ENCODE data around the gene CABP1.
"Not testable (repeated sequence)": the region's sequence is repeated elsewhere in the genome, so short reads cannot be mapped to it uniquely, and the experiment has no call there.

Gene CABP1

DNA sequence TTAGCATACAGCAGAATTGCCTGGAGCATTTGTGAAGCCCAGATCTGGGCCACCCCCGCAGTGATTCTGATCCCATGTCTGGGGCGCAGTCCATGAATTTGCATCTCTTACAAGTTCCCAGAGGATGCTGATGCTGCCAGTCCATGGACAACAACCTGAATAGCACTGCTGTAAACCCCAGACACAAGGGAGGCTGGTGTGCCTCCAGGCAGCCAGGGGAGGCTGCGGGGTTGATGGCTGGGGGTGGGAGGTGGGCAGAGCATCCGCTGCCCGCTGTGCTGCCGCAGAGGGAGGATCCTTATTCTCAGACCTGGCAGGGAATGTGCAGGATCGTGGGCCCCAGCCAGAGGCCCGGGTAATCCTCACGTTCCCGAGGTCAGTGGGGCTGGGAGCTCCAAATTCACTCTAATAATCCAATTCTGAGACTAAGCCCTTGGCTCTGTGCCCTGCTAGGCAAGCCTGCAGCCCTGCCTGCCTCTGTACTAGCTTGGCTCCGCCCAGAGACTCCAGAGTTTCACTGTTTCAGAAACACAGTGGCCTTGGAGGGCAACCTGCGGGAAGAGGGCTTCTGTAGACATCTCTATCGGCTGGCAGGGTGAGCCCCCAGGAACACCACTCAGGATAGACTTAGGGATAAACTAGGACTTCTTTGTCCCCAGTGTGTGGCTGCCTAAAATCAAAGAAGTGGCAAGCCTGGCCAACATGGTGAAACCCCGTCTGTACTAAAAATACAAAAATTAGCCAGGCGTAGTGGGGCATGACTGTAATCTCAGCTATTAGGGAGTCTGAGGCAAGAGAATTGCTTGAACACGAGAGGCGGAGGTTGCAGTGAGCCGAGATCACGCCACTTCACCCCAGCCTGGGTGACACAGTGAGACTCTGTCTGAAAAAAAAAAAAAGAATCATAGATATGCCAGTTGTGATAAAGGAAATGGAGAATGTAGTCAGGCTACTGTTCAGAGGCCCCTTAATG lies 28.7 kb downstream of the CABP1 start:
- no peak for FAIRE-seq

DNA sequence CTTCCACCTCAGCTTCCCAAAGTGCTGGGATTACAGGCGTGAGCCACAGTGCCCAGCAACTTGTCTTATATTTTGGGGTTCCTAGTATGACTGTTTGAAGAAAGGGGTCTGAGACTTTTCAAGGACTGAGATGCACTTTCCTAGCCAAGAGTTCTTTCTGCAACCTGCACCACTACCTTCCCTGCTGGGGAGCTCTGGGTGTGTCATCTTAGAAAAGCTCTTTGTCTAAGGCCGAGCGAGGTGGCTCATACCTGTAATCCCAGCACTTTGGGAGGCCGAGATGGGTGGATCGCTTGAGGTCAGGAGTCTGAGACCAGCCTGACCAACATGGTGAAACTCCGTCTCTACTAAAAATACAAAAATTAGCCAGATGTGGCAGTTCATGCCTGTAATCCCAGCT lies 29.8 kb downstream of the CABP1 start:
- not testable (repeated sequence) for FAIRE-seq

DNA sequence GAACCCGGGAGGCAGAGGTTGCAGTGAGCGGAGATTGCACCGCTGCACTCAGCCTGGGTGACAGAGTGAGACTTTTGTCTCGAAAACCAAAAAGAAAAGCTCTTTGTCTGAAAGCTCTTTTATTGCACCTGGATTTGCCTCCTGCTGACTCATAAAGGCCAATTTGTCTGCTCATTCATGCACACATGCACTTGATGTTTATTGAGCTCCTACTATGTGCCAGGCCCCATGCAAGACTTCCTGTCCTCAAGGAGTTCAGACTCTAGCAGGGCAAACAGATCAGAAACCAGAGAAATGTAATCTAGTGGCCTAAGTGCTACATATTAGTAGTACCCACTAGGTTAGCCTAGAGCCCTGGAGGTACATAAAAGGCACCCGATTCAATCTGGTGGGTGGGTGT lies 30.2 kb downstream of the CABP1 start:
- no peak for FAIRE-seq

DNA sequence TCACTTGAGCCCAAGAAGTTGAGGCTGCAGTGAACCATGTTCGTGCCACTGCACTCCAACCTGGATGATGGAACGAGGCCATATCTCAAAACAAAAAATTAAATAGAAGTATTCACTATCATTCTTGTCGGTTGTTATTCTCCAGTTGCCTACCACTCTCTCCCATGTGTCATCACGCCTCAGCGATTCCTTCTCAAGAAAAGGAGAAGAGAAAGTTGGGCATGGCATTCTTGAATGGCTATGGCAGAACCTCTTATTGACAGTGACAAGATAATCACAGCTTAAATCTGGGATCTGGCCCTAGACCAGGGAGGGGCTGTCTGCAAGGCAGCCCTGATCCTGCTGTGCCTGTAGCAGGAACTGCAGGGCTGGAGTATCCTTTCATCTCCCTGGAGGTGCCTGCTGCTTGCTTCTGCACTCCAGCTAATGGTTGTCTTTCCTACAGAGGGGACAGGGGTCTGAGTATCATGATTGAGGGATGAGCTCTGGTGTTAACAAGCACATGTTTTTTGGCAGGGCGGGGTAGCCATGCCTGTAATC lies 33.7 kb downstream of the CABP1 start:
- FAIRE-seq: no peak

DNA sequence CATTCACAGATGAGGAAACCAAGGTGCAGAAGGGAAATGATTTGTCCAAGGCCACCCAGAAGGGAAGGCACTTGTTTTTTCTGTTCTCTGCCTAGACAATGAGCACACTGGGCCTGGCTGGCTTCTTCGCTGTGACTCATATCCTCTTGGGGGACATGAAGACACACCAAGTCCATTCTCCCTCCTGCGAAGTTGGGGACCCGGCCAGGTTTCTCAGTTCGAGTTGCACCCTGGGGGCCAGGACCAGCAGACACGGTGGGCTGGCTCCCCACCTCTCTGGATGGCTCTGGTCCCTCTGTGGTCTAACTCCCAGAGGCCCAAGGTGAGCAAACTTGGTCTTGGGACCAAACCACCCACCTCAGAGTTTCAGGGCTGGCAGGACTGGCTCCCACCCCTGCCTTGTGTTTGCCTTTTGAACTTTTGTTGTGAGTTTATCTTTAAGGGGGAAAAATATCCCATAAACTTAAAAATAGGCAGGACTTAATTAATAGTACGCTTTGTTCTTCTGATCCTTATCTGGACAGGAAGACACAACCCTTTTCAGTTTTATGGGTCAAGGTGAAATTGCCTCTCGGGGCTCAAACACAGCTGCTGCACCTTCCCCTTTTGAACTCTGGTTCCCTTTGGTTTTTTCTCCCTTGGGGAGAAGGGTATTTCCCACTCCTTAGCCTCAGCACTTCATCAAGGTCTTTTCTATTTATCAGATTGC lies 37.5 kb downstream of the CABP1 start:
- FAIRE-seq: no peak

DNA sequence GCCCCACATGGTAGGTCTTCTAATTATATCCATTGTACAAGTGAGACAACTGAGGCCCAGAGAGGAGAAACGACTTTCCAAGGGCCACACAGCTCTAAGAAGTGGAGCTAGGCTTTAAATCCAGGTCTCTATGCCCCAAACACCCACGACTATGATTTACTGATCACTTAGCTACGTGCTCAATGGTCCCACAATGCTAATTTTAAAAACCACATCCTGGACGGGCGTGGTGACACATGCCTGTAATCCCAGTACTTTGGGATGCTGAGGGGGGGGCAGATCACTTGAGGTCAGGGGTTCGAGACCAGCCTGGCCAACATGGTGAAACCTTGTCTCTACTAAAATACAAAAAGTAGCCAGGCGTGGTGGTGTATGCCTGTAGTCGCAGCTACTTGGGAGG lies 38.1 kb downstream of the CABP1 start:
- FAIRE-seq: no peak

DNA sequence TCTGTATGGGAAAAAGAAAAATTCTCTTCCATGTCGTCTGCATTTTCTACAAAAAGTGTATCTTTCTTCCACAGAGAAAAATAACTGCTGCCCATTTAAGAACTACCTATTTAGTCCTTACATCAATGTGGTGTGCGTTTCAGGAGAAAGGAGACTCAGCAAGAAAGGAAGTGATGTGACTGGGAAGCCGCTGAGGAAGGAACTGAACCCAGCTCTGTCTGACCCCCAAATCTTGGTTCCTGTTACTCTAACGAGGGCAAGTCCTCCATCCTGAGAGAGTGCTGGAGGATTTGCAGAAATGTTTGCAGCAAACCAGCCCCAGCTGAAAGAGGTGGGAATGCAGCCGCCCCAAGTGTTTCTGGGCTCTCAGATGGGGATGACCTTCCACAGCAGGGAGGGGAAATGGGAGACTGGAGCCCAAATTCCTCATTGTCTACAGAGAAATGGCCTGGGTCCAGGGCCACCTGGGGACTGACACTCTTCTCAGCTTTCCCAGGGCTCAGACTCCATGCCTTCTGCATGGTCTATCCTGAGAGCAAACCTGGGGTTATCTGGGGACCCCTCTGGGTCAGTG lies 39.8 kb downstream of the CABP1 start:
- FAIRE-seq: no peak

DNA sequence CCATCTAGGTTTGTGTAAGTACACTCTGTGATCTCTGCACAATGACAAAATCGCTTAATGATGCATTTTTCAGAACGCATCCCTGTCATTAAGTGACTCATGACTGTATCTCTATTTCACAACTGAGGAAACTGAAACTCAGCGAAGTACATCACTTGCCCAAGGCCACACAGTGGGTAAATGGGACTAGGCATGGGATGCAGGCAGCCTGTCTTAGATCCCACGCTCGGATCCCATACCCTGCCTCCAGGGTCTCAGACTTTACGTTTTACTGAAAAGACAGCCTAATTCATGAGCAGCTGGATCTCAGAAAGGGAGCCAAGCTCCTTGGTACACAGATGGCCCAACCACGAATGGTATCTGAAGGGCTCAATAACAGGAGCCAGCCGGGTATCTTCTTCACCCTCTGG lies 44.1 kb downstream of the CABP1 start:
- no peak for FAIRE-seq

DNA sequence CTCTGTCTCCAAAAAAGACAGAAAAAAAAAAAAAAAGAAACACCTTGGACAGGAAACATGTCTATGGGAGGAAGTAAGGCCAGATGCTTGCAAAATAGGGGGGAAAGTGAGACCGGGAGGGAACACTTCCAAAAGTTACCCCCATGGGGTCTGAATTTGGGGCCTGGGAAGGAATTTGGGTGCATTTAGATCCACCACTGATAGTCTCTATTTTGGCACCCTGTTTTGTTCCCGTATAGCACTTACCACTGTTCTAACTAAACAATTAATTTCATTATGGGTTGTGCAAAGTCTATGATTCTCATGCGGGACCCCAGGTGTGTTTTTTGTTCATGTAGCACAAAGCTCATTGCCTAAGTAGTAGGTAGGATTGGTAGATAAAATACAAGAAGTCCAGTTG lies 45.1 kb downstream of the CABP1 start:
- FAIRE-seq: no peak

DNA sequence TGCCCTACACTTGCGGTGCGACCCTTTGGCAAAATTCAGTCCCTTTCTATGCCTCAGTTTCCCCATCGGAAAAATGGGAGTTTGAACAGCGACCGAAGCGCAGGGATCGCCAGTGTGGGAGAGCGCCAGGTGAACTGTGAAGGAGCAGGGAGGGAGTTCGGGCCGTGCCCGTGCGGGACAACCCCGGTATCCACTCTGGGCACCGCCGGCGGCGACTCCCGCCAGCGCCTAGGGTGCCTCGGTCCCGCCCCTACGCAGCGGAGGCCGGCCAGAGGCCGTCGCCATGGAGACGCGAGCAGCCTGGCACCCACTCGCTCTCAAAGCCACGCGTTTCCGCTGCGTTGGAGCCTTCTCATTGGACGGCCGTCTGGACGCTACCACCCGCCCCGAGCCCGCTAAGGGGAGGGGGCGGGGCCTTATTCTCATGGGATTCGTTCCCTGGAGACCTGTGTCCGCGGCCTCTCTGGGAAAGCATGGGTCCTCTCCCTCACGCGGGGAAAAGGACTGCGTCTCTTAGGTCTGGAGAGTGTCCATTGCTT lies 45.8 kb downstream of the CABP1 start:
- FAIRE-seq: no peak

DNA sequence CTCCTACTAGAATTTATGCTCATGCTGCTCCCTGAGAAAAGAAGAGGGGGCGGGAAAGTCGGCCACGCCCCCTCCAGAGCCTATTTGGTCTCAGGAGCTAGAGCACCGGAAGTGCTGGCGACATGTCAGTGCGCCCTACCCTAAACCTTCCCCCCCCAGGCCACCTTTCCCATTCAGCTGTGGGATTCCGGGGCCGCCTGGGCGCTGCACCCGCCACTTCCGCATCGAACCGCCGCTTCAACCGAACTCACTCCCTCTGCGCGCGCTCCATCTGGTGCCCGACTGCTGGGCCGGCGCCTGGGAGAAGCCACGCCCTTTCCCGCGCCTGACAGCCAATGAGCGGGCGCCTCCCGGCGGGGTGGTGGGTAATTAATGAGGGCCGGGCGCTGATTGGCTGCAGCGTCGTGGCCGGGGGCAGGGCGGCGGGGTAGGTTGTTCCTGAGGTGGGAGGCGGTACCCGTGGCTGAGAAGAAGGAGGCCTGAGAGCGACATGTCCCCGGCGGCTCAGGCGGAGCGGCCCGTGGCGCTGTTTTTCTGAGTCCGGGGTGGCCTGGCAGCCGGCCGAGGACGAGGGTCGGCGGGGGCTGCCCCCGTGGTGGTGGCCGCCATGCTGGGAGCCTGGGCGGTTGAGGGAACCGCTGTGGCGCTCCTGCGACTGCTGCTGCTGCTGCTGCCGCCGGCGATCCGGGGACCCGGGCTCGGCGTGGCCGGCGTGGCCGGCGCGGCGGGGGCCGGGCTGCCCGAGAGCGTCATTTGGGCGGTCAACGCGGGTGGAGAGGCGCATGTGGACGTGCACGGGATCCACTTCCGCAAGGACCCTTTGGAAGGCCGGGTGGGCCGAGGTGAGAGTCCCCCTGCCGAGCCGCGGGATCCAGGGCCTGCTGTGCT lies 46.5 kb downstream of the CABP1 start, which contains the start of gene MLEC:
Gene MLEC, plus strand, starts transcription at position 460 of the 888 bp plus-strand sequence. Its CDS starts 148 bp downstream, at position 608.
- no peak for FAIRE-seq

DNA sequence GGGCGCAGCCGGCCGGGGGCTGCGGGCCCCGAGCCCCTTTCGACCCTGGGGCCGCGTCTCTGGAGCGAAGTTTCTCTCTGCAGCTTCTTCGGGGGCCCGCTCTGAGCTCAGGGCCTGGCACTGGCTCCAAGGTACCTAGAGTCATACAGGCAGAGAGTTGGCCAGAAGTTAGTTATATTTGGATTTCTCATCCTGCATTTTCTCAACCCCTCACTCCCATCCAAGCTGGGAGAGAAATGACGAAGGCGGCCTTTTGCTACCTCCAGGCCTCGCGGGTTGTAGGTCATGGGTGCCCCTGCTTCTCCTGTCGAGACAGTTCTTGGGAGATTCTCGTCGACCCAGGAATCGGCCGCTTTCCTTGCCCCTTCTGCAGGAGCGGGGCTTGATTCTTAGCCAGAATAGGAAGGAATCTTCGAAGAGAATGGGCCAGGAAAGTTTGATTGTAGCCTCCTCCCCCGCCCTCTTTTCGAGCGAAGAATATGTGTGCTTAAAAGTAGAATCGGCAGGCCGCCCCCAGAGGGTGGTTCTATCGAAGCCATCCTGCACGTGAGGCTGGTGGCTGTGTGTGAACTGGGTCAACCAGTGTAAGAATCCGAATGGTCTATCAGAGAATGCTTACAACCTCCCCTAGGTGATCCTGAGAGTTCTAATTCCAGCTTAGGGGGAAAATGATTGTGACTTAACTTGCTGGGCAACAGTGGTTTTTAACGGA lies 47.3 kb downstream of the CABP1 start:
- FAIRE-seq: no peak

DNA sequence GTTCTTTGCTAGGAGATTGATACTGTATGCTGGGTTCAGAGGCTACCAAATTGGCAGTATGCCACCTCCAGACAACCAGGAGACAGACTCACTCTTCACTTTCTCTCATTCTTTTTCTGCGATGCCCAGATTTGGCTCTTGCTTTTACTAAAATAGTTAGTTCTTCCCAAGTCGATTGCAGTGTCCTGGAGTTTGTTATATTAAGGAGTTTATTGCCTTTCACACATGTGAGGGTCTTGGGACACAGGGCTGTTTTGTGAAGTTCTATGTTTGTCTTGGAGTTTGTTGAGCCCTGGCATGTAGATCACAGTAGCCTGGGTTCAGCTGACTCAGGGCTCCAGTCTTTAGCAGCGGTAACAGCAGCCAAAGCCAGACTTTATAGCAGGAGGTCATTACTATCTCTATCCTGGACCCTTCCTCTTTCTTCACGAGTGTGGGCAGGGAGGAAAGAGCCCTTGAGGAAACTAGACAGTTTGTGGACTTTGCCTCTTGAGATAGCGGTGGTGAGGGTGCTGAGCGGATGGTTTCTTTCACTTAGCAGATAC lies 48.2 kb downstream of the CABP1 start:
- FAIRE-seq: no peak

DNA sequence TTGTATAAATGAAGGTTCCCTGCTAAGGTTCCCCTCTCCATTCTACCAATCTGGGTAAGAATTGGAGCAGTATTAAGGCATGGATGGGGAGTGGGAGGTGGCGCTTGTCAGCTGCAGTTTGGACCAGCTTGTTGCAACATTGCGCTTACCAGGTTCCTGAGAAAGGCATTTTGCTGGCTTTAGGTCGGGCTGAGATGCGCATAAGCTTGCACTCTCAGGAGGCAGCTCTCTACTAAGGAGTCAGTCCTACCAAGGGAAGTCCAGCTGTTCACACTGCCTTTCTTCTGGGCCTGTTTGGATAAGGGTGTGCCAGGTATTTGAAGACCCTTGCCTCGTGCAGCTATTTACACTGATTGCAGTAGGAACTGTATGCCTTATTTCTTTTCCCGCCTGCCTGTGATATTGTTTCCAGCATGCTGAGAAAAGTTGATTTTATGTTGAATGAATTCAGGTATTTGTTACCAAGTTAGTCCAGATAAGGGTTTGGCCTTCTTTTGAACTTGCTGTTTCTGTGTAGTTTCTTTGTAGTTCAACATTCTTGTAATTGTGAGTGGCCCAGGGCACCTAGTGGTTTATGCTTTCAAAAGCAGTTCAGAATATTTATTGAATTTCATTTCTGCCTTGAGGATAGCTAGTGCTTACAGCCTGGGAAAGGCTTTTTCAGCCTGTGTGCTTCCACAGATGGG lies 49.1 kb downstream of the CABP1 start:
- no peak for FAIRE-seq

DNA sequence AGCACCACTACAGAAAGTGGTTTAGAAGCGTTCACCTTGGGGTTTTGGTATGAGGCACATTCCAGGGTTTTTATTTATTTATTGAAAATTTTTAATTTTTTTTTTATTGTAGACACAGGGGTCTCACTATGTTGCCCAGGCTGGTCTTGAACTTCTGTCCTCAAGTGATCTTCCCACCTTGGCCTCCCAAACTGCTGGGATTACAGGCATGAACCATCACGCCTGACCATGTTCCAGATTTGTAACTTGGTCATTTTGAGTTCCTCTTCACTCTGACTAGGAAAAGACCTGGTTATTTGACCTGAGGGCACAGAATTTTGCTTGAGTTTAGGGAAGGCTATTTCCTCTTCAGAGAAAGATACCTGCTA lies 49.6 kb downstream of the CABP1 start:
- FAIRE-seq: no peak

DNA sequence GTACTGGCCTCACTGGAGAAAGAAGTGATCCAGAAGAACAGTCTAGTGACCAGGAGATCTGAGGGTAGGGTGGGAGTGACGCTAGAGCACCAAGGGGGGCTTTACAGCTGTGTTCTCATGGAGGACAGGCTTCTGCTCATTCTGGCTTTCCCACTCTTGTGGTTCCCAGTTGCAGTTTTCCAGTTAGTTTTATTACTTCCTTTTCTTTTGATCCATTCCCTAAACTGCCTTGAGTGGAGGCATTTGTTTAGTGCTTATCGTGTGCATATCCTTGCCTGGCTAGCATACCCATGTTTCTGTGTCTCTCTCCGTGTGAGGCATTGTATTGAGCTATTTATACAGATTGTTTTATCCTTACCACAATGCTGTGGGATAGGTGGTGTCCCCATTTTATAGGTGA lies 50.6 kb downstream of the CABP1 start:
- FAIRE-seq: no peak

DNA sequence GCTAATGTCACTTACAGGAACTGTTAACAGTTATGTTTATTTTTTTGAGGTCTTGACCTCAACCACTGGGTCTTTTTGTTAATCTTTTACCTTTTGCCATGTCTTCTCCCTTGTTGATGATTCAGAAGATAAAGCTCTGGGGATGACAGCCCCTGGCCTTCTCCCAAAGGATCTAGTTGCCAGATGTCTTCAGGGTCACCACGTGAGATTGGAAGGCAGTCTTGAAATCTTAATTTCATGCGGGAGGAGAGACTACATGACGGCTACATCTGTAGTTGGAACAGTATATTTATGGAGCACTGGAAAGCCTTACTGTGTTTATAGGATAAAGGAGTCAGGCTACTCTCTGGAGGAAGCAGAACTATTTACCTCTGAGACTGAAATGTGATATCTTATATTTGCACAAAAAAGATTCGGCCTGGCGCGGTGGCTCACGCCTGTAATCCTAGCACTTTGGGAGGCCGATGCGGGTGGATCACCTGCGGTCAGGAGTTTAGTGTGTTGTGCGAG lies 52.2 kb downstream of the CABP1 start:
- peak; percentile 41 for FAIRE-seq

DNA sequence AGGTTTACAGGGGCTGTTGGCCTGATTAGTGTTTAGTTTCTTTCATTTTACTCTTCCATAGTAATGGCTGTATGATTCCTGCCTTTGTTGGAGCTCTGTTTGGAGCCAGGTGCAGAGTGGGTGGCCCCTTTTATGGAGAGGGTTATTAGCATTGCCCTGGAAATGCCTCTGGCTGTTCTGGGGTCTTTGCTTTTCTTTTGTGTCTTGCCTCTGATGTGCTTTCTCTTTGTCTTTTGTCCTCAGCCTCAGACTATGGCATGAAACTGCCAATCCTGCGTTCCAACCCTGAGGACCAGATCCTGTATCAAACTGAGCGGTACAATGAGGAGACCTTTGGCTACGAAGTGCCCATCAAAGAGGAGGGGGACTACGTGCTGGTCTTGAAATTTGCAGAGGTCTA lies 53.4 kb downstream of the CABP1 start:
- FAIRE-seq: no peak

DNA sequence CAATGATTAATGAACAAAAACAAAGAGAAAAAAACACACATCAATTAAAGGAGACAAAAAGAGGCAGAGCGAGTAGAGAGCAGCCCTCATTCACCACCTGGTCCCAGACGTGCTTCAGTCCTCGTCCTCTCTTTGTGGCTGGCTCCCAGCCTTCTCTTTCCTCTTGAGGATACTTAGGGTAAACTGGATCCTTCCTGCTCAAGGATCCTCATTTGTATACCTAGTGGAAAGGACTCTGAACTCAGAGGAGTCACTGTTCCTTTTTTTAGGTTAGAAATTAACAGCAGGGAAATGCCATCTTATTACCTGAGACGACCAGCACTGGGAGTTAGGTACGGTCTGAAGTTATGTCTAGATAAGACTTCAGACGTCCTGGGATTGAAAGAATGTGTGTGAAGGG lies 56.2 kb downstream of the CABP1 start:
- FAIRE-seq: no peak

DNA sequence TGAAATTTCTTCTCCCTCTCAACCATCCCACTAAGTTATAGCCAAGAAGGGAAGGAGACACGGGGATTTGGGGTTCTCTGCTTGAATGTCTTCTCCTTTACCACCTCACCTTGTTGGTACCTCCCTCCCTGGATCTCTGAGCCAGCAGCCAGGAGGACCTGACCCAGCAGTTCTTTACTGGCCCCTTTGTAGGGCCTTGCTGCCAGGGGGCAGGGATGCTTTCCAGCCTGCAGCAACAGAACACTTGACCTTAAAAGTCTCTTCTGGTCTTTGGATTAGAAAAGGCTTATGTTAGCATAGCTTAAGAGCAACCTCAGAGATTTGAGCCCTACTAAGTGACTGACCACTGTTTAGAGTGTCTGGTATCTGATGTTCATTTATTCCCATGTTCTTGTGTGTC lies 56.9 kb downstream of the CABP1 start:
- no peak for FAIRE-seq
